OCI-LY7 (cell line): ENCODE data around the gene TEX22. TPM values are rescaled to one million over a fixed set of nuclear protein-coding genes. Genes with fewer than 3 reads are reported as not detected.

ENCODE experiments used
- BruUV-seq: library from RNA; stranded (reverse); fragments of 400-500 nt; replicated peaks from 2 replicates; lab custom pipeline; 2021; lab: Mats Ljungman, UMichigan
- CTCF ChIA-PET: fragments of 300-600 bp; sonication (Branson Sonifier 250); formaldehyde crosslinking; loops from one replicate; lab custom pipeline; 2022; ENCODE audit warnings: antibody characterized with exemption; ENCODE audit not compliant: unreplicated experiment; lab: Charles Lee
- POLR2A ChIA-PET: fragments of 300-600 bp; sonication (Branson Sonifier 250); formaldehyde crosslinking; loops from one replicate; lab custom pipeline; 2022; ENCODE audit warnings: antibody characterized with exemption; lab: Charles Lee
- DNase-seq: peaks from one replicate; pipeline ENCODE4 v3.0.0-alpha.2; 2015; ENCODE audit warnings: low spot score
- H2AFZ ChIP-seq: fragments of 200-600 bp; sonication (generic), shearing (Covaris generic); 2 replicates; pipeline ENCODE4 v1.6.1; 2014; ENCODE audit warnings: mild to moderate bottlenecking, antibody characterized with exemption, low read length, moderate library complexity
- H3K27ac ChIP-seq: fragments of 200-600 bp; sonication (generic); 2 replicates; pipeline ENCODE4 v1.5.1; 2014; ENCODE audit warnings: mixed run types, low read depth, mild to moderate bottlenecking, moderate library complexity, low read length, inconsistent platforms; ENCODE audit not compliant: poor library complexity, severe bottlenecking
- H3K36me3 ChIP-seq: fragments of 200-600 bp; sonication (generic); 2 replicates; pipeline ENCODE4 v1.6.1; 2014; ENCODE audit warnings: mild to moderate bottlenecking, antibody characterized with exemption, low read length, moderate library complexity, mixed read lengths; ENCODE audit not compliant: insufficient read depth
- H3K4me1 ChIP-seq: fragments of 200-600 bp; sonication (generic); 2 replicates; pipeline ENCODE4 v1.5.1; 2014; ENCODE audit warnings: mild to moderate bottlenecking, low read length; ENCODE audit not compliant: insufficient read depth, poor library complexity, severe bottlenecking
- H3K4me2 ChIP-seq: fragments of 200-600 bp; sonication (generic); 2 replicates; pipeline ENCODE4 v1.6.1; 2014; ENCODE audit warnings: mild to moderate bottlenecking, low read length
- H3K4me3 ChIP-seq: fragments of 200-600 bp; sonication (generic); 2 replicates; pipeline ENCODE4 v1.5.1; 2014; ENCODE audit warnings: mild to moderate bottlenecking, low read depth, low read length; ENCODE audit not compliant: poor library complexity, severe bottlenecking
- H3K79me2 ChIP-seq: fragments of 200-600 bp; sonication (generic); 2 replicates; pipeline ENCODE4 v1.6.1; 2016; ENCODE audit warnings: low read depth, mild to moderate bottlenecking, low read length, moderate library complexity, mixed read lengths; ENCODE audit not compliant: insufficient read depth
- H3K9me2 ChIP-seq: fragments of 200-600 bp; sonication (generic); 2 replicates; pipeline ENCODE4 v1.6.1; 2016; ENCODE audit warnings: mild to moderate bottlenecking, low read length, mixed read lengths; ENCODE audit not compliant: insufficient read depth
- H3K9me3 ChIP-seq: fragments of 200-600 bp; sonication (generic); 2 replicates; pipeline ENCODE4 v1.6.1; 2014; ENCODE audit warnings: mild to moderate bottlenecking, mixed run types, low read length, mixed read lengths
- H4K20me1 ChIP-seq: fragments of 200-600 bp; sonication (generic); 2 replicates; pipeline ENCODE4 v1.6.1; 2014; ENCODE audit warnings: mild to moderate bottlenecking, antibody characterized with exemption, low read length, moderate library complexity, mixed read lengths; ENCODE audit not compliant: insufficient read depth
- EZH2phosphoT487 ChIP-seq: fragments of 200-600 bp; sonication (generic); IDR thresholded peaks from 2 replicates; pipeline ENCODE4 v1.6.1; 2018; ENCODE audit warnings: low read depth, borderline replicate concordance, mild to moderate bottlenecking, mixed run types, antibody characterized with exemption, low read length, moderate library complexity, mixed read lengths
- intact Hi-C: fragments of 100-400 bp; cut with micrococcal nuclease; formaldehyde crosslinking; loops from one replicate; pipeline ENCODE4 v1.10.0; 2022; ENCODE audit not compliant: unreplicated experiment
- total RNA-seq, 2 experiments: library from RNA; depleted of rRNA in 1 of 2; stranded (reverse); fragments of >200 nt in 1 of 2; shearing (Covaris generic) in 1 of 2; gene quantifications; 2 replicates each; pipeline ENCODE4 v1.2.3, GENCODE V29; 2014 to 2022
- TF ChIP-seq, protein P1 (sequence below): fragments of 200-600 bp; sonication (generic); conservative IDR thresholded peaks from 2 replicates; pipeline ENCODE4 v1.5.1; 2014; ENCODE audit warnings: mild to moderate bottlenecking, antibody characterized with exemption, low read length, moderate library complexity, mixed read lengths

TEX22 gene
- total RNA-seq, 2 experiments from 2014 or later: 1.3 to 9.2 TPM

DNA sequence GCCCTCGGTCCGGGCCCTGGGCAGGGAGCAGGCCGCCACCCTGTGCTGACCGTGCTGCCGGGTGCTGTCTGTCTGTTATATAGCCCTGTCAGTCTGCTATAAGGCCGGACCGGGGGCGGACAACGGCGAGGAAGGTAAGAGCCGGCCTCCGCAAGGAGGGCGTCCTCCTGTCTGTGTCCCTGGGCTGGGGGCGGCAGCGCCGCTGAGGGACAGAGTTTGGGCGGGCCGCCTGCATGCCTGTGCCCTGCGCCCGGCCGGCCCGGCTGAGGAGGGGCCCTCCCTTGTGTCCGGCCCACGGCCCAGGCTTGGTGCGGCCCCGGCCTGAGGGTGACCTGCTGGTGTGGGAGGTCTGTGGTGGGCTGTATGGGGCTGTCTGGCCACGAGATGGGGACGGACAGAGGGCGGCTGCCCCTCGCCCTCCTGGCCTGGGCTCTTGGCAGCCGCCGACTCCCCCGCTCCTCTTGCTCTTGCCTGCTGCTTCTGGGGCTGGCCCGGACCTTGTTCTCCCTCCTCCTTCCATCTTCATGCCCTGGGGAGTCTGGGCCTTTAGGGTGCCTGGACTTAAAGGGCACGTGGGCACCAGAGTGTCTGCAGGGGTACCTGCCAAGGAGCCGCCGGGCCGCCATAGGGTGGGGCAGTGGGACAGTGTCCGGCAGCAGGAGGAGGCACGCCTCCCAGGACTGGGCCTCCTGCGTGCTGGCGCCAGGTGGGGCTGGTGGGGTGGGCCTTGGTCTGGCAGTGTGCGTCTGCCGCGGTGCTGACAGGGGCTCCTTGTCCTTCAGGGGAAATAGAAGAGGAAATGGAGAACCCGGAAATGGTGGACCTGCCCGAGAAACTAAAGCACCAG, 51.2 kb downstream of the TEX22 start:
- CTCF ChIA-PET: no interaction called here
- intact Hi-C loops: no loop called here
- Histone ChIP-seq H3K9me3 (no peaks in the 10 kb centered on the region), H3K4me1 (no peaks in the 10 kb centered on the region), H3K27ac (no peak overlapping the region), H3K36me3 (peaks cover 50% of the 10 kb centered on the region), H3K4me2 (no peak overlapping the region), H2AFZ (no peak overlapping the region), H3K9me2 (no peaks in the 10 kb centered on the region), H3K4me3 (no peak overlapping the region), H3K79me2 (no peaks in the 10 kb centered on the region), H4K20me1 (no peaks in the 10 kb centered on the region)
- POLR2A ChIA-PET: no interaction called here
- BruUV-seq: no TSS peak
- DNase-seq: no peak
- TF ChIP-seq, protein P1, sequence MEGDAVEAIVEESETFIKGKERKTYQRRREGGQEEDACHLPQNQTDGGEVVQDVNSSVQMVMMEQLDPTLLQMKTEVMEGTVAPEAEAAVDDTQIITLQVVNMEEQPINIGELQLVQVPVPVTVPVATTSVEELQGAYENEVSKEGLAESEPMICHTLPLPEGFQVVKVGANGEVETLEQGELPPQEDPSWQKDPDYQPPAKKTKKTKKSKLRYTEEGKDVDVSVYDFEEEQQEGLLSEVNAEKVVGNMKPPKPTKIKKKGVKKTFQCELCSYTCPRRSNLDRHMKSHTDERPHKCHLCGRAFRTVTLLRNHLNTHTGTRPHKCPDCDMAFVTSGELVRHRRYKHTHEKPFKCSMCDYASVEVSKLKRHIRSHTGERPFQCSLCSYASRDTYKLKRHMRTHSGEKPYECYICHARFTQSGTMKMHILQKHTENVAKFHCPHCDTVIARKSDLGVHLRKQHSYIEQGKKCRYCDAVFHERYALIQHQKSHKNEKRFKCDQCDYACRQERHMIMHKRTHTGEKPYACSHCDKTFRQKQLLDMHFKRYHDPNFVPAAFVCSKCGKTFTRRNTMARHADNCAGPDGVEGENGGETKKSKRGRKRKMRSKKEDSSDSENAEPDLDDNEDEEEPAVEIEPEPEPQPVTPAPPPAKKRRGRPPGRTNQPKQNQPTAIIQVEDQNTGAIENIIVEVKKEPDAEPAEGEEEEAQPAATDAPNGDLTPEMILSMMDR: no peak
- no peak for TF ChIP-seq EZH2phosphoT487

DNA sequence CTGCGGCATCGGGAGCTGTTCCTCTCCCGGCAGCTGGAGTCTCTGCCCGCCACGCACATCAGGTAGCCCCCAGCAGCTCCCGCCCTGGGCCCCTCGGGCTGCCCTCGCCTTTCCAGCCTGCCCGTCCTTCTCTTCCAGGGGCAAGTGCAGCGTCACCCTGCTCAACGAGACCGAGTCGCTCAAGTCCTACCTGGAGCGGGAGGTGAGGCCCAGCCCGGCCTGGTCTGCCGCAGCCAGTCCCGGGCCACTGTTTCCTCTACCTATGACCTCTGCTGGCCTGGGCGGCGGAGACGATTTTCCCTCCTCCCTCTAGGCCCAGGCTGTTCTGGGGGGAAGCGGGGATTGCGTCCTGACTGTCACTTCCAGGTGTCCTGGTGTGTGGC, 51.8 kb downstream of the TEX22 start:
- no peak overlapping the region for H2AFZ ChIP-seq
- no TSS peak for BruUV-seq
- no peak overlapping the region for H3K4me3 ChIP-seq
- TF ChIP-seq, protein P1: no peak
- TF ChIP-seq EZH2phosphoT487: no peak
- ChIA-PET POLR2A (no interaction called here), CTCF (no interaction called here)
- peaks cover 56% of the 10 kb centered on the region for H3K36me3 ChIP-seq
- H3K9me2 ChIP-seq: no peaks in the 10 kb centered on the region
- no peaks in the 10 kb centered on the region for H3K79me2 ChIP-seq
- intact Hi-C loops: no loop called here
- no peak overlapping the region for H3K27ac ChIP-seq
- no peaks in the 10 kb centered on the region for H3K4me1 ChIP-seq
- H3K9me3 ChIP-seq: no peaks in the 10 kb centered on the region
- H4K20me1 ChIP-seq: no peaks in the 10 kb centered on the region
- H3K4me2 ChIP-seq: no peak overlapping the region
- DNase-seq: no peak

DNA sequence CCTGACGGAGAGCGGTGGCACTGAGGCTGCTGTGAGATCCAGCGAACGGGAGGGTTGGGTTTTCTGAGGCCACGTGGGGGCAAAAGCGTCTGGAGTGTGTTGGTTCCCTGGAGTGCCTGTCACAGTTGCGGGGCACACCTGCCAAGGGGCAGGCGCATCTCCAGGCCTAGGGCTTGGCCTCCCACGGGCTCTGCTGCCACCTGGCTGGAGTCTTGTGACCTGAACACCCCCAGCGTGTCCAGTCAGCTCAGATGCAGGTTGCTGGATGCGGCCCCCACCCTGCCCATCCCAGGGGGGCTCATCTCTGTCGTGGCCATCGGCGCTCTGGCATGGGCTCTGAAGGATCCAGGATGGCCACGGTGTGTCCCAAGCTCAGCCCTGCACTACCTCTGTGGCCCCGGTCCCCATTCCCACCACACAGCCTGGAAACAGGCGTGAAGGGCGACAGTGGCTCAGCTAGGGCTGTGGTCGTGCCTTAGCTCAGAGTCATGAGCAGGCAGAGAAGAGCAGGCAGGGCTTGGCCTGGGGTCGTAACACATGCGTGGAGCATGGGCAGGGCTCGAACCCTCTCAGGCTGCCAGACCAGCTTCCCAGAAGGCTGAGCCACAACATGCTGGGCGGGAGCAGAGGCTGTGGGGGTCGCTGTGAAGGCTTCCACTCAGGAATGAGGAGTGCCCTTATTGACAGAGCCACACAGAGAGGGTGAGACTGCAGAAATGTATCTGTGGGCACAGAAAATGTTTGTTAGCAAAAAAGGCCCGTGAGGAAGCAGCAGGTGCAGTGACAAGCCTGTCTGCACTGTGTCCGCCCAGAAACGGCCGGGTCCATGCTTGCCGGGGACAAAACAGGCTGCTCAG, 52.8 kb downstream of the TEX22 start:
- no peak overlapping the region for H3K27ac ChIP-seq
- no peaks in the 10 kb centered on the region for H3K9me2 ChIP-seq
- no peak overlapping the region for H2AFZ ChIP-seq
- BruUV-seq: no TSS peak
- no peak for DNase-seq
- no peaks in the 10 kb centered on the region for H3K79me2 ChIP-seq
- no peak overlapping the region for H3K4me3 ChIP-seq
- H3K4me1 ChIP-seq: no peaks in the 10 kb centered on the region
- intact Hi-C loops: no loop called here
- no peak for TF ChIP-seq EZH2phosphoT487
- TF ChIP-seq, protein P1: no peak
- no peaks in the 10 kb centered on the region for H3K9me3 ChIP-seq
- H3K4me2 ChIP-seq: no peak overlapping the region
- no peaks in the 10 kb centered on the region for H4K20me1 ChIP-seq
- H3K36me3 ChIP-seq: peaks cover 57% of the 10 kb centered on the region
- CTCF ChIA-PET: no interaction called here
- POLR2A ChIA-PET: no interaction called here
